NCI-H748 (cell line): ENCODE data around the gene PRICKLE2.
A peak's percentile ranks its signal among the peaks of the same experiment; 100 is the strongest.
"Not testable (repeated sequence)": the region's sequence is repeated elsewhere in the genome, so short reads cannot be mapped to it uniquely, and the experiment has no call there.

Experiments used
- DNase-seq: peaks from one replicate; lab custom pipeline; 2025; ENCODE audit not compliant: unreplicated experiment; lab: John Stamatoyannopoulos, UW

The PRICKLE2 gene

DNA sequence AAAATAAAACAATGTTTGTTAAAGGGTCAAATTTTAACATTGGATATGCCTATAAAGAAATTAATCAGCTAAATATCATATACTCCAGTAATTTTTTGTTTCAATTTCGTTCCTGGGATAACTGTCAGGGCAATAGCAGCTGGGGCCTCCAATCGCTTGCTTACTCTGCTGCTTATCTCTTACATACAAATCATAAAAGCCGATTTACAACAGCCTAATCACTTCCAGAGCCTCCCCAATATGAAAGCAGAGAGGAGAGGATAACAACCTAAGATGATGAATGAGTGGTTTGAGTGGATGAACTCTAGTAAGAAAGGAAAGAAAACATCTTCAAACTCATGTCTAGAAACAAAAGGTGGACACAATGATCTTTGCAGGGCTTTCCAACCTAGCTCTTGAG, 121.3 kb downstream of the PRICKLE2 start:
- no peak for DNase-seq

DNA sequence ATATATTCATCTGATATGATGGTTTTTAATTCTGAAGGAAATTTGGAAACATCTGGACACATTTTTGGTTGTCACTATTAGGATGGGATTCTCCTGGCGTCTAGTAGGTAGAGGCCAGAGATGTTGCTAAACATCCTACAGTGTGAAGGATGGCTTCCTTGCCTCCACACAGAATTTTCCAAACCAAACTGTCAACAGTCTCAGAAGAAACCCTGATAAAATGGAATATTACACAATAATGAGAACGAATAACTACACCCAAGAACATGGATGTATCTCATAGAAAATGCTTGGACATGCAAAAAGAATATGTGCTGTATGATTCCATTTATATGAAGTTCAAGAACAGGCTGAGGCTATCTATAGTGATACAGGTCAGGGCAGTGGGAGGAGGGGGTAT, 122.1 kb downstream of the PRICKLE2 start:
- DNase-seq: no peak

DNA sequence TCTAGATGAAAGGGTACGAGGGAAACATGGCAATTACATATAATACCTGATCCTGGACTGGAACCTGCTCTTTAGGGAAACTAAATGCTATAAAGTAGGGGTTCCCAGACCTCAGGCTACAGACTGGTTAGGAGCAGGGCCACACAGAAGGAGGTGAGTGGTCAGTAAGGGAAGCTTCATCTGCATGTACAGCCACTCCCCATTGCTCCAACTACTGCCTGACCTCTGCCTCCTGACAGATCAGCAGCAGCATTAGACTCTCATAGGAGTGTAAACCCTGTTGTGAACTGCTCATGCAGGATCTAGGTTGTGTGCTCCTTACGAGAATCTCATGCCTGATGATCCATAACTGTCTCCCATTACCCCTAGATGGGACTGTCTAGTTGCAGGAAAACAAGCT, 123.1 kb downstream of the PRICKLE2 start:
- no peak for DNase-seq

DNA sequence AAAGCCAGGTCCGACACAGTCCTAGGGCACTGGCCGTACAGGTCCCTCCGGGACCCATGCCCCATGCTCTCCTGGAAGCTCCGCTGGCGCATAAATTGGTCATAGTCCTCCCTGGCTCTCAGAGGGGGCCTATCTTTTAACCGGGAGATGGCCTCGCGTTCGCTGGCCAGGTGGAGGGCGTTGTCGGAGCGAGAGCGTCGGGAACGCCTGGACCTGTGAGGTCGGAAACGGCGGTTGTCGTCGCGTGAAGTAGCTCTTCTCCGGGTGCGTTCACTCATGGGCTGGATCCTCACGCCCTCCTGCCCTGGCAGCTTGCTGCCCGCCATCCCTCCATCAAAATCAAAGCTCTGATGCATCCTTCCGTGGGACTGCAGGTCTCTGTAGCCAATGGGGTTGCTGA, 126.0 kb downstream of the PRICKLE2 start:
- no peak for DNase-seq

DNA sequence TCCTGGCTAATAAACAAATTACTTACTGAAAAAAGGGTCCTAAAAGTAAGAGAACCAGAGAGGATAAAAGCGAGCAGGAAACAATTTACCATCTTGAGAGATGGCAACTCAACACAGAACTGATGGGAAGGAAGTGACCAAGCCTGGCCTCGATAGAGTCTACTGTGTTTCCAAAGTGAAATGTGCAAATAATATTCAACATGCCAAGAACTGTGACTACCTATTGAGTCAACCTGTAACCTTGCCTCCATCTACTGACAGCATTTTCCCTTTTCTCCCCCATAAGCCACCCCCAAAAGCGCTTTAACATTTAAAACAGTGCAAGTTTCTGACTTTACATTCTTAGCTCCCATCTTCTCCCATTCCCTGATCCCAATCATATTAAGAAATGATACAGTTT, 126.6 kb downstream of the PRICKLE2 start:
- DNase-seq: no peak

DNA sequence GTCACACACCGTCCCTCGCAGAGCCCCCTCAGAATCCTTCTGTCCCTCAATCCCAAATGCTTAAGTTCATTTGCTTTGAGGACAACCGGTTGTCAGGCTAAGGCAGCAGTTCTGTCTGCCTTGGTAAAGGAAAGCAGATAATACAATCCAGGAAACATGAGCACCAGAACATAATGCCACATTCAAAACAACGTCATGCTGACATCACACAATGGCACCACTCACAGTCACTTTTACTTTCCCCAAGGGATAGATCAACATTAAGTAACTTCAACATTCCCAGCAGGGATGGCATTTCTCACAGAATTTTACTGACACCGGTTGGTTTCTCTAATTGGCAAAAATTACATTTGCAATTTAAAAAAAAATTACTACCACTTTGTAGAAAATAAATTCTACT, 127.3 kb downstream of the PRICKLE2 start:
- no peak for DNase-seq

DNA sequence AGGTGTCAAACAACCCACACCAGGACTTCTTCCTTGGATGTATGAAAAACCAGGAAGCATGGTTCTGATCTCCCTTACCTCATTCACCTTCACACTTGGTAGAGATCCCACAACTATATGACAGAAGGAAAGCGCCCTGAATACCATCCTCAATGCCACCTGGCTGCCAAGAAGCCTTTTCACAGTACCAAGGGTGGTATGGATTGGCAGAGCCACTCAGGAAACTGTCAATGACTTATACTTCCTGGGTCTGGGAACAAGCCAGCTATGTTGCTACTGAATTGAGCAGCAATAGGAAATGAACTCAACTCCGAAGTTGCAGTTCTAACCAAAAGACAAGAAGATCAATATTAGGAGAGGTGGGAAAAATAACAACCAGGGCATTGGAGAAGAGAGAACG, 129.5 kb downstream of the PRICKLE2 start:
- DNase-seq: no peak

DNA sequence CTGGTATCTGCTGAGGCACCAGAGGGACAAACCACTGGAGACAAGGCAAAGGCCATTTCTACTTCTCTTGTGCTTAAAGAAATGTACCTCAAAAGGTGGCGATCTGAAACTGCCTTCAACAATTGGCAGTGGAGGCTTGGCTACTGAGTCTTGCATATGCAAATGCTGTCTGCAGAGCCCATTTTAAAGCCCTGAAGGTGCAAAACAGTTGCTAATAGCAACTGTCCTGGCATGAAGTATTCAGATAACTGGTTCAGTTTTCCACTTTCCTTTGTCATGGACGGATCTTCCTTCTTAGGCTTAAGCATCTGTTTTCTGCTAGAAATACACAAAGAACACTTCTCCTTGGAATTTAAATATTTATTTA, 130.6 kb downstream of the PRICKLE2 start:
- DNase-seq: no peak

DNA sequence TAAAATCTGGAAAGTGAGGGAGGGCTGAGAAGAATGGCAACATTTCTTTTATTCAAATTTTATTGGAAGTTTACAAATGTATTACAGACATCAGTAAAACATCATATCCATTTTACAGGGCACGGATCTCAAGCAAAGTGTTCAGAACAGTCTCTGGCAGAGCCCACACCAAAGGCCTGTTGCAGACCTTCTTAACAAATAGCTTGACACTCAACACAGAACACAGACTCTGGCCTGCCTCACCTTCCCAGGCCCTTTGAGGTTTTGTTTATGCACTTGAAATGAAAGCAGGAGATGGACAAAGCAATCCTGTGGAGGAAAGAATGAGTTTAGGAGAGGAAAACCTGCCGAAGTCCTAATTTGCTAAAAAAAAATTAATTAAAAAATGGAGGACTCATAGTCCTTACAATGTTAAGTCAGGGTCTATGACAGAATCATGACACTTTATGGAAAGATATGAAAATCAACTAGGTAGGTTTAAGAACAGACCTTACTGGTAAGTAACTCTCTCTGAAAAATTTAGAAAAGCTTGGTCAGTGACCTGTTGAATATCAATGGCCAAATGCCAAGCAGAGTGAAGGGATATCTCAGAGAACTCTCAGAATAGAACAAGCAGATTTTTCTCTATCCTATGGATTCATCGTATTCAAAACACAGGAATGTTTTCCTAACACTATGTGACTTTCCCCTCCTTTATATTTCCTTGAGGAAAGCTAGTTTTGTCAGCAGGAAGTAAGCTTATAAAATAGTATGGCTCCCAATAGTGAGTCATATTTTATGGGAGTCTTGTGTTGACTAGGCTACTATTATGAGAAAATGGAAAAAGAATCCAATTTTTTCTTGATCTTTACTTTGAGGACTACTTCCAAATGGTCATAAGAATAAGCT, 131.2 kb downstream of the PRICKLE2 start:
- no peak for DNase-seq

DNA sequence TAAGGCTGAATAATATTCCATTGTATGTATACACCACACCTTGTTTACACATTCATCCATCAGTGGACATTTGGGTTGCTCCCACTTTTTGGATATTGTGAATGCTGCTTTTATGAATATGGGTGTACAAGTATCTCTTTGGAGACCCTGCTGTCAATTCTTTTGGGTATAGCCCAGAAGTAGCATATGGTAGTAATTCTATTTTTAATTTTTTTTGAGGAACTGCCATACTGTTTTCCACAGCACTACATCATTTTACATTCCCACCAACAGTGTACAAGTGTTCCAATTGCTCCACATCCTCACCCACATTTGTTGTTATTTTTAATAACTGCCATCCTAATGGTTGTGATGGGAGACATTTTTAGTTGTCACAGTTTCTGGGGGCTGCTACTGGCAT, 132.1 kb downstream of the PRICKLE2 start:
- DNase-seq: no peak

DNA sequence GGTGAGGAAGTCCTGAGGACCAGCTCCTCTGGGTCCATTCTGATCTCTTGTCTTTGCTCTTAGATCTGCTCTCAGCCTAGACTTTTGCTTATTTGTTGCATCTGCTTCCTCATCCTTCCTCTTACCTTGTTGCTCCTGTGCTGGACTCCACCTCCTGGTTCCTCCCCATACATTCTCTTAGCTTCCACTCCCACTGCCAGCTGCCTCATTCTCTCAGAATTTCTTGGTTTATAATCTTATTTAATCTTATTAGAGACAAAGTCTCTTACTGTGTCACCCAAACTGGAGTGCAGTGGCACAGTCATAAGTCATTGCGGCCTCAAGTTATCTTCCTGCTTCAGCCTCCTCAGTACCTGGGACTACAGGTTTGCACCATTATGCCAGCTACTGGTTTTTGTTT, 133.8 kb downstream of the PRICKLE2 start:
- no peak for DNase-seq

DNA sequence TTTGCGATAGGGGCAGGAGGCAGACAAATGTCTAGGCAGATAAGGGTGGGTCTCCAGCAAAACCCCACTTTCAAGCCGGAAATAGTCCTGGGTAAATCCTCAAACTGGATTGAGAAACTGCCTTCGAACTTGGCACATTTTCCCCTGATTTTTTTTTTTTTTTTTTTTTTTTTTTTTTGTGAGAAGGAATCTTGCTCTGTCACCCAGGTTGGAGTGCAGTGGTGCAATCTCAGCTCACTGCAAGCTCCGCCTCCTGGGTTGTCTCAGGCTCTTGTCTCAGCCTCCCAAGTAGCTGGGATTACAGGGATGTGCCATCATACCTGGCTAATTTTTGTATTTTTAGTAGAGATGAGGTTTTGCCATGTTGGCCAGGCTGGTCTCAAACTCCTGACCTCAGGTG, 135.9 kb downstream of the PRICKLE2 start:
- not testable (repeated sequence) for DNase-seq

DNA sequence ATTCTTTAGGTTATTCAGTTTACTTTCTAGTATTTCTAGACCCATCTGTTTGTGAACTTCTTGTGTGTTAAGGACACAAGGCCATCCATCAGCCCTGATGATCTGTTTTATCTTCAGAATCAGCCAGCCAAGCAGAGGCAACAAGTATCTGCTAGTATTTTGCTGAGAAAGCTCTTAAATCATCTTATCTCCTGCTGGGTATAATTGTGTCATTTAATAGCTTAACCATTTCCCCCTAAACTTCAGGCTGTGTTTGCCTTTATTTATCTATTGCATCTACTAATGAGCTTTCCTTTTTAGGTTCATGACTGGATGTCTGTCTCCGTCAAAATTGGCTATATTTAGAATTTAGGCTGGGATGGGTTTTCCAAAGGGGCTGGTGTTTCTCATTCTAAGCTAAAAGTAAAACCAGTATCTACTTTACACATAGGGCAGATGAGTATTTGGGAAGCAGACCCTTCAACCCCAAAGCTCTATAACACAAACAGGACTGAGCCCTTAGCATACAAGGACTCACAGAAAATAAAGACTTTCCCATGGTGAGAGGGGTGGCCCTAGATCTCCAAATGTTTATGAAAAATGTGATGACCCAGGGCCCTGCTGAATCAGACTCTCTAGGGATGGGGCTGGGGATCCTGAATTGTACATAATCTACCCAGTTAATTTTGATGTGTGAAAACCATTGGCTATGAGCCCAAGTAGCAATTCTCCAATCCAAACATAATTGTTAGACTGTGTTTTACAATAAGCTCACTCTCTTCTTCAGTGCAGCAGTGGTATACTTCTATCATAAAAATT, 136.7 kb downstream of the PRICKLE2 start:
- peak; percentile 82 for DNase-seq

DNA sequence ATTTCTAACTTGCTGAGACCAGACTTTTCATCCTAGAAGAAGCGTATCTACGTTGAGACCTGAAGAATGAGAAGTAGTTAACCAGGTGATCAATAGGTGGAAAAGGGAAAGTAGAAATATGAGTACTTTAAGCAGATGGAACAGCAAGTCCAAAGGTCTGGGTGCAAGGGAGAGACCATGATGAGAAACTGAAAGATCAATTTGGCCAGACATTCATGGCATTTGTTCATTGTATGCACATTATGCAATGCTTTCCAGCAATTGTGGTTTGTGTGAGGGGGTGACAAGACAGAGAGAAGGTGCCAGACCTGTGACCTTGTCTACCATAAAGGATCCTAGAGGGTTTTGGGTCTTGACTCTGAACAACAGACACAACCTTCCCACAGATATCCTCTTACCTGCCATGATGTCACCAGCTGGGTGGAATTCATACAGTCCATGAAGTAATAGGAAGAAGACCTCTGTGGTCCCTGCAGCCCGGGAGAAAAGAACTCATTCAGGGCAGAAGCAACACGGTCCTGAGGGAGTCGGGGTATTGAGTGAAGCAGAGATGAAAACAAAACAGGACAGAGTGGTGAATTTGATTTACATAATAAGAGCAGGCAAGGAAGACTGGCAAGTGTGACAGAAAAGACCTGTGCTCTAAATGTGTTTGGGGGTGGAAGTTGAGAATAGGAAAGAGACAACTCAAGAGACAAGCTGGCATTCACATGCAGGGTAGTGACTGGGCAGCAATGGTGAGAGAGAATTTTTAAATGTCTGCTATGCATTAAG, 138.6 kb downstream of the PRICKLE2 start:
- DNase-seq: no peak

DNA sequence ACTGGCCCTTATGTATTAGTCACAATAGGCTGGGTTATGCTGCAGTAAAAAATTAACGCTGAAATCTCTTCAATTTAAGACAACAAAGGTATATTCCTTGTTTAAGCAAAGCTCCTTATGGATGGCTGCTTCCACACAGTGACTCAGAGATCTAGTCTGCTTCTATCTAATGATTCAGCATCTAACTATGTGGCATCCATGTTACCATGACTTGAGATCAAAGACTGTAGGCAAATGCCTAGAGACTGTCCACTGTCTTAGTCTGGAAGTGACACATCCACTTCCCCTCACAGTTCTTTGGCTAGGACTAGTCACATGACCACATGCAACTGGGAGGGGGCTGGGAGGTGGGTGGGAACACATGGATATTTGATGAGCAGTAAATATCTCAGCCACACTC, 140.6 kb downstream of the PRICKLE2 start:
- no peak for DNase-seq

DNA sequence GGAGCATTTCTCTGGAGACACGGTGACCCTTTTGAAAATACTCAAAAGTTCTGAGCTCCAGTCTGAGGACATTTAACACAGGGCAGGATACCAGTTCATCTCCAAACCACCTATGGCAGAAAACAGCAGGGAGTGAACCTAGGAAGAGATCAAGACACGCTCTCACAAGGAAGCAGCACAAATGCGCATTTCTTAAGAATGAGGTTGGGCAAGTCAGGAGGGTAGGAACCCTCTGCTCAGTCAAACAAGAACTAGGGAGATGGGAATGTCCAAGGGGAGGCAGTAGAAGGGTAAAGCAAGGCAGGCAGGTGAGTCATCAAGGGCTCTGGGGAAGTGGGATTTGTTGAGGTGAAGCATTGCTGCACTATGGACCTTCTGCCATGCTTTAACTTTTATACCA, 141.7 kb downstream of the PRICKLE2 start:
- DNase-seq: no peak

DNA sequence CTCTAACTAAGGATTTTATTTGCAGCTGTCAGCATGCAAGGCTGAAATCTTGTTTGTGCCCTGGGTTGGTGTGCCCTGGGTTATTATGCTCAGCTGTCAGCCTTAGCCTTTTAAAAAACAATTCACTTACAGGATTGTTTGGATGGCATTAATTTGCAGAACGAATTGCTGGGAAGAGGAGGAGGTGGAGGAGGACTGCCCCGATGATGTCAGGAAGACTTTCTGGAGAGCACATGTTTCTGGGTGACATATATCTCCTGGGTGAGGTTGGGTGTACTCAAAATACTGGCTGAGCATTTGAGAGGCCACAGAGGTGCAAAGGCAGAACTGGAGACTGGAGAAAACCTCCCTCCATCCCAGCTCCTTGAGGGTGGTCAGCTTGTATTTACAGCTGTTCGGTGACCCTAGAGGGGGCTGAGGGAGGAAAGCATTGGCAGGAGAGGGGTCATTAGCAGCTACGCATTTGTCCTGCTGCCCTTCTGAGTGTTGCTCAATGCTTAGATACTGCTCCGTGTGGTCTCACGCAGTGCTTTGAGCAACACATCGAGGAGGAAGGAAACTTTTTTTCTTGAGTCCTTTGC, 142.2 kb downstream of the PRICKLE2 start:
- DNase-seq: no peak

DNA sequence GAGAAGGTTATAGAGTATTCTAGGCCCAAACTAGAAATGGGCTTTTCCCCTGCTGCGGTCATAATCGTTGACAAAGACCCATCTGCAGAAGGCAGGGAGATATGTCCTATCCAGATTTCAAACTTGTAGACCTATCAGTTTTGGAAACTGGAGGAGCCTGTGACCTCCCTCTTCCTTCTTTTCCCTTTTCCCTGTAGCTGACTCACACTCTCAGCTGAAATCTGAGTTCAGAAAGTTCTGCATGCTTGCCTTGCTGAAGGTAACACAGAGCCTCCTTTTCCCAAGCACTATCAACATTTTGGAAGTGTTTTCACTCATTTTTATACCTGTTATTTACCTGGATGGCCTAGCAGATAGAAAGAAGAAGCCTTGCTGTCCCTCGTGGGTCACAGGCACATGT, 142.9 kb downstream of the PRICKLE2 start:
- no peak for DNase-seq

DNA sequence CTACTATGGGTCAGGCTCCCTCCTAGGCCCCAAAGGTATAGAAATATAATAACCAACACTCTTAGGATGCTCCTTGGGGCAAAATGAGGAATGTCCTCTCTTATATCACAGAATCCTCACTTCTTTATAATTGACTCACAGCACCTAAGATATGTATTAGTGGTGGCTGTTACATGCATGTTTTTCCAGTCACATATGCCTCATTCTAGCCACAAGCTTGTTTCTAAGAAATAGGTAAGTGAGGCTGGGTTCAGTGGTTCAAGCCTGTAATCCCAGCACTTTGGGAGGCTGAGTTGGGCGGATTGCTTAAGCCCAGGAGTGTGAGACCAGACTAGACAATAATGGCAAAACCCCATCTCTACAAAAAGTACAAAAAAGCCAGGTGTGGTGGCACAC, 144.0 kb downstream of the PRICKLE2 start:
- DNase-seq: no peak

DNA sequence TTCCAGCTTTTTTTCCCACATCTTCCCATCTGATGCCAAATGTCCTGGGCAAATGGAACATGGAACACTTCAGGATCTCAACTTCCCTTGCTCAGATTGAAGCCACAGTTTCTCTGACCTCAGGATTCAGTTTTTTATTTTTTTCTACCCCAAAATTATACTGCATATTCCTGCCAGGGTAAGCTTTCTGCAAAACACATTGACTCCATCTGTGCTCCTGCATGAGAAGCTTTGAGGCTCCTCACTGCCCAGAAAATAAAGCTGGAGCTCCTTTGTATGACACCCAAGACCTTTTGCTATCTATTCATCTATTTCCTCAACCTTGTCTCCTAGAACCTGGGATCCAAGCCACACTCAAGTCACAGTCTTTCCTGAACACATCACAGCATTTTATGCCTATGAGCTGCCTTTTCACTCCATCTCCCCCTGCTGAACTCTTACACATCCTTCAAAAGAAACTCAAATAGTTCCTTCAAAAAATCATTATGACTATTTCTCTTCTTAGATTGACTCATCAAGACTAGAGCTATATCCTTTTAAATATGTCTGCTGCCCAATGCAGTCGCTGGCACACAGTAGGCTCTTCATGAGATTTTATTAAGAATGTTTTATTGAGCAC, 144.5 kb downstream of the PRICKLE2 start:
- DNase-seq: no peak
